GM23248 (cell line): ENCODE data around the gene CMSS1. TPM values are rescaled to one million over a fixed set of nuclear protein-coding genes. Genes with fewer than 3 reads are reported as not detected.

Experiments used
- DNase-seq: peaks from one replicate; pipeline ENCODE4 v3.0.0-alpha.2; 2015
- H2AFZ ChIP-seq: fragments of 200-600 bp; sonication (generic); 2 replicates; pipeline ENCODE4 v1.6.1; 2016; ENCODE audit warnings: antibody characterized with exemption
- H3F3A ChIP-seq: fragments of 200-600 bp; sonication (generic); 2 replicates; pipeline ENCODE4 v1.6.1; 2016; ENCODE audit warnings: mild to moderate bottlenecking, antibody characterized with exemption, mixed run types; ENCODE audit not compliant: insufficient read depth
- H3K27ac ChIP-seq: fragments of 200-600 bp; sonication (generic); 2 replicates; pipeline ENCODE4 v1.5.1; 2016; ENCODE audit warnings: mild to moderate bottlenecking
- H3K27me3 ChIP-seq: fragments of 200-600 bp; sonication (generic); replicated peaks from 2 replicates; pipeline ENCODE4 v1.6.1; 2016; ENCODE audit warnings: mild to moderate bottlenecking; ENCODE audit not compliant: insufficient read depth
- H3K36me3 ChIP-seq: fragments of 200-600 bp; sonication (generic); 2 replicates; pipeline ENCODE4 v1.6.1; 2016; ENCODE audit warnings: low read depth, mild to moderate bottlenecking
- H3K4me1 ChIP-seq: fragments of 200-600 bp; sonication (generic); 2 replicates; pipeline ENCODE4 v1.6.1; 2016; ENCODE audit warnings: mild to moderate bottlenecking; ENCODE audit not compliant: insufficient read depth
- H3K4me2 ChIP-seq: fragments of 200-600 bp; sonication (generic); one replicate; pipeline ENCODE4 v1.6.1; 2016; ENCODE audit warnings: mild to moderate bottlenecking; ENCODE audit not compliant: unreplicated experiment
- H3K4me3 ChIP-seq: fragments of 200-600 bp; sonication (generic); 2 replicates; pipeline ENCODE4 v1.5.1; 2016; ENCODE audit warnings: mild to moderate bottlenecking
- H3K79me2 ChIP-seq: fragments of 200-600 bp; sonication (generic); 2 replicates; pipeline ENCODE4 v1.6.1; 2016; ENCODE audit warnings: mild to moderate bottlenecking; ENCODE audit not compliant: insufficient read depth
- H3K9ac ChIP-seq: fragments of 200-600 bp; sonication (generic); 2 replicates; pipeline ENCODE4 v1.6.1; 2016; ENCODE audit warnings: mild to moderate bottlenecking
- H3K9me2 ChIP-seq: fragments of 200-600 bp; sonication (generic); 2 replicates; pipeline ENCODE4 v1.6.1; 2016; ENCODE audit warnings: mixed run types, mild to moderate bottlenecking, moderate library complexity; ENCODE audit not compliant: insufficient read depth
- H3K9me3 ChIP-seq: fragments of 200-600 bp; sonication (generic); one replicate; pipeline ENCODE4 v1.6.1; 2017; ENCODE audit warnings: low read depth
- H4K20me1 ChIP-seq: fragments of 200-600 bp; sonication (generic); 2 replicates; pipeline ENCODE4 v1.6.0; 2016; ENCODE audit not compliant: insufficient read depth
- EZH2 ChIP-seq: fragments of 200-600 bp; sonication (generic); IDR thresholded peaks from 2 replicates; pipeline ENCODE4 v1.6.1; 2018; ENCODE audit warnings: antibody characterized with exemption, mild to moderate bottlenecking; ENCODE audit not compliant: insufficient read depth, poor library complexity, severe bottlenecking
- EZH2phosphoT487 ChIP-seq: fragments of 200-600 bp; sonication (generic); IDR thresholded peaks from 2 replicates; pipeline ENCODE4 v1.6.1; 2018; ENCODE audit warnings: antibody characterized with exemption, moderate library complexity, mild to moderate bottlenecking, low read depth; ENCODE audit not compliant: insufficient read depth
- WGBS, 2 experiments: methylation state at CpG; one replicate each; pipeline ENCODE4 v1.1.6; 2015 to 2017; ENCODE audit warnings: low lambda C conversion rate in 2 of 2, low coverage in 1 of 2; ENCODE audit errors: missing lambda C conversion rate in 2 of 2; 5-methylcytosine and 5-hydroxymethylcytosine counted together
- in situ Hi-C: fragments of 300-500 bp; cut with MboI; formaldehyde crosslinking; loops from 2 replicates; pipeline ENCODE4 v1.15.0; 2020
- polyA plus RNA-seq: library from polyadenylated mRNA; unstranded; fragments of >200 nt; fragmentation: Nextera tagmentation; extraction: Ambion mirVana; gene quantifications from 2 replicates; pipeline ENCODE4 v1.2.1, GENCODE V29; 2016
- total RNA-seq: library from RNA; depleted of rRNA; stranded (reverse); fragments of >200 nt; shearing (Covaris generic); gene quantifications from 2 replicates; pipeline ENCODE4 v1.2.3, GENCODE V29; 2014

The CMSS1 gene
- total and polyA plus RNA-seq, 2 experiments from 2014 or later, result 17.2 to 26.6 TPM

DNA sequence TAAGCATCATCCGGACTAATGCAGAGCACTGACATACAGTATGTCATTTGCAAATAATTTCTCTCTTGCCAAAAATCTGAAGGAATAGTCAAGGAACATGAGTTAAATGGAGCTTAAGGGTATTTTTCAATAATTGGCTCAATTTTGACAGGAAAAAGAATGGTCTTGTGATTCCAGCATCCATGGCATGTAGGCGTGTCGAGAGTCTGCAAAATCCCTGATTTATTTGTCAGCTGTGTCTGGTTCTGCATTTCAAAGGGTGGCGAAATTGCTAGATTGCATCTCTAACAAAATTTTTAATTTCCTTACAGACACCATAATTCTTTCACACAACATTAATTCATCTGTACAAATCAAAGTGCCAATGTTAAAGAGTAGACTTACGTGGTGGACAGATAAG, 377.7 kb downstream of the CMSS1 start:
- in situ Hi-C loops, result no loop called here
- H3F3A ChIP-seq, result no peaks in the 10 kb centered on the region
- no peaks in the 10 kb centered on the region for H3K9me2 ChIP-seq
- DNase-seq, result no peak
- H3K27ac ChIP-seq, result no peak overlapping the region
- H3K4me2 ChIP-seq, result no peak overlapping the region
- no peaks in the 10 kb centered on the region for H3K79me2 ChIP-seq
- no peaks in the 10 kb centered on the region for H3K4me1 ChIP-seq
- TF ChIP-seq EZH2phosphoT487, result no peak
- TF ChIP-seq EZH2, result no peak
- WGBS, 2 experiments, result 77 to 81% methylated on average over 5 of the region's 5 CpGs
- no peaks in the 10 kb centered on the region for H3K27me3 ChIP-seq
- no peaks in the 10 kb centered on the region for H4K20me1 ChIP-seq
- H3K4me3 ChIP-seq, result no peak overlapping the region
- H2AFZ ChIP-seq, result no peak overlapping the region
- no peak overlapping the region for H3K9ac ChIP-seq
- H3K9me3 ChIP-seq, result no peaks in the 10 kb centered on the region
- no peaks in the 10 kb centered on the region for H3K36me3 ChIP-seq

DNA sequence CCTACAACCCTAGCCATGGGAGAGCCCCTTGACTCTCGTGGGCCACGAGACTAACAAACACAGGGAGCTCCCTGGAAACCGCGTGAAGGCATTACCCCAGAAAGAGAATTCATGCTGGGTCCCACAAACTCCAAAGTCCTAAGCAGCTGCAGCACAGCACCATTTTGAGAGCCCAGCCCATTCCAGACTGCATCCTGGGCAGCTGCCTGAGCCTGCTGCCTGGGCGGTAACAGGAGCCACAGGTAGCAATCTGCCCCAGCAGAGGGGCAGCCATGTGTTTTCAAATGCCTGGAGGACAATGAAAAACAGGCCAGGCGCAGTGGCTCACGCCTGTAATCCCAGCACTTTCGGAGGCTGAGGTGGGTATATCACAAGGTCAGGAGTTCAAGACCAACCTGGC, 380.2 kb downstream of the CMSS1 start:
- WGBS, 2 experiments, result 86 to 87% methylated on average over 8 of the region's 8 CpGs
- TF ChIP-seq EZH2phosphoT487 (no peak), EZH2 (no peak)

DNA sequence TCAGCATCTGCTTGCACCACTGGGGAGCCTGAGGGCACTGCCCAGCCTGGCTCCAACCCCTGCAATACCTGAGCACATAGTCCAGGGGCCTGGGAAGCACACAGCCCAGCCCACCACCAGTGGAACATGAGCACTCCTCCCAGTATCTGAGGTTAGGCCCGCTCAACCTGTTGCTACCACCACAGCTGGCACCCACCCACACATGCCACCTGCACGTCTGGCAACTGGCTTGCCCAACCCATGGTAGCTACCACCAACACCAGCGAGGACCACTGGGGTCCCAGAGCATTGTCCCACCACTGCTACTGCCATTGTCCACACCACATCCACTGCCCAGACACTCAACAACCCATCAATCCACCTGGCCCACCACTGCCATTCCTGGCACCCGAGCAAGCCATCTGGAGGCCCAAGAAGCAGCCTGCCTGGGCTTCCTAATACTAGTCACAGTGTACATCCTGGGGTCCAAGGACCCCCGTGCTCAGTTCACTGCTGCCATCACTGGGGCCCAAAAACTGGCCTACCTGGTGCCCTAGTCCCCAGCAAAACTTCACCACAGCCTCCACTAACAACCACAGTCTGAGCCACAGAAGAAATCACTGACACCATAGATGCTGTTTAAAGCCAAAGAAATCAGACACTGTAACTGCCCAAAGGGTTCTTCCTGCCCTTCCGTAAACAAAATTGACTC, 381.1 kb downstream of the CMSS1 start:
- Histone ChIP-seq H3K4me3 (no peak overlapping the region), H3K27me3 (no peaks in the 10 kb centered on the region), H3K27ac (no peak overlapping the region), H3K4me1 (no peaks in the 10 kb centered on the region), H3K79me2 (no peaks in the 10 kb centered on the region), H3K9me2 (no peaks in the 10 kb centered on the region), H3K9ac (no peak overlapping the region), H4K20me1 (no peaks in the 10 kb centered on the region), H3K36me3 (no peaks in the 10 kb centered on the region), H2AFZ (no peak overlapping the region), H3K9me3 (no peaks in the 10 kb centered on the region), H3K4me2 (no peak overlapping the region), H3F3A (no peaks in the 10 kb centered on the region)
- 83 to 84% methylated on average over 6 of the region's 6 CpGs for WGBS, 2 experiments
- in situ Hi-C loops, result no loop called here
- no peak for DNase-seq
- TF ChIP-seq EZH2phosphoT487 (no peak), EZH2 (no peak)

More for the DNA sequence above, 380.2 kb downstream of the CMSS1 start:
- no peaks in the 10 kb centered on the region for H3K36me3 ChIP-seq
- H3F3A ChIP-seq, result no peaks in the 10 kb centered on the region
- H3K4me3 ChIP-seq, result no peak overlapping the region
- no peak for DNase-seq
- H4K20me1 ChIP-seq, result no peaks in the 10 kb centered on the region
- in situ Hi-C loops, result no loop called here
- H3K4me1 ChIP-seq, result no peaks in the 10 kb centered on the region
- no peak overlapping the region for H3K27ac ChIP-seq
- H3K27me3 ChIP-seq, result no peaks in the 10 kb centered on the region
- H3K4me2 ChIP-seq, result no peak overlapping the region
- no peaks in the 10 kb centered on the region for H3K9me3 ChIP-seq
- H2AFZ ChIP-seq, result no peak overlapping the region
- no peaks in the 10 kb centered on the region for H3K9me2 ChIP-seq
- no peak overlapping the region for H3K9ac ChIP-seq
- no peaks in the 10 kb centered on the region for H3K79me2 ChIP-seq

DNA sequence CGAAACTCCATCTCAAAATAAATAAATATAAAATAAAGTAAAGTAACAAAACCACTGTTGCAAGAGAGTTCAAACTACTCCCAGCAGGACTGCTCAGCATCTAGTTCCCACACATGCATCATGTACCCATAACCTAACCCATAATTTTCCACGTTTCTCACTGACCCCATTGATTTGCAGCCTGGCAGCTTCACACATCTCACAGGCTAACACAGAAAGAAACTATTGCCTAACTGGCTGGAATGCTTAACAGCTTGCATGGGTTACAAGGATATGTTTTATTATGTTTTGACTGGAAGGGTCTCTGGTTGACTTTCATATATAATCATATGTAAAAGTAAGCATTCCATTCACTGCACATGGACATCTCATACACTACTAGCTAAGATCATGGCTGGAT, 387.5 kb downstream of the CMSS1 start:
- Histone ChIP-seq H3F3A (no peaks in the 10 kb centered on the region), H3K4me2 (no peak overlapping the region), H3K79me2 (no peaks in the 10 kb centered on the region), H3K9me3 (no peaks in the 10 kb centered on the region), H3K9me2 (no peaks in the 10 kb centered on the region), H3K27me3 (no peaks in the 10 kb centered on the region), H3K4me1 (peaks cover 6% of the 10 kb centered on the region), H4K20me1 (no peaks in the 10 kb centered on the region), H3K36me3 (no peaks in the 10 kb centered on the region), H2AFZ (no peak overlapping the region), H3K4me3 (no peak overlapping the region), H3K27ac (no peak overlapping the region), H3K9ac (no peak overlapping the region)
- WGBS, 2 experiments, result 55 to 56% methylated on average over 2 of the region's 2 CpGs
- TF ChIP-seq EZH2, result no peak
- TF ChIP-seq EZH2phosphoT487, result no peak
- in situ Hi-C loops, result no loop called here
- DNase-seq, result no peak
